Natural killer cell treated with Interleukin-12 subunit alpha and Interleukin-12 subunit beta and Interleukin-15 and Interleukin-18, amount 100 ng/mL, for 72 hours (primary cell): ENCODE measurements around the gene TRIM5. TPM values are rescaled to one million over a fixed set of nuclear protein-coding genes. Genes with fewer than 3 reads are reported as not detected.
"Not testable (repeated sequence)": the region's sequence is repeated elsewhere in the genome, so short reads cannot be mapped to it uniquely, and the experiment has no call there.

Experiments
- ATAC-seq, 2 donors: fragments of 150-1000 bp; cut with Tn5 transposase in 1 of 2; sonication (Bioruptor Pico), chemical (Tn5 transposase) in 1 of 2; 2 replicates each; pipeline ENCODE4 v1.10.0; 2021
- DNase-seq: peaks from one replicate; pipeline ENCODE4 v3.0.0; 2022; ENCODE audit warnings: low spot score
- H3K27ac Mint-ChIP-seq, 2 donors: 1 replicate in 1 of 2; 2 replicates in 1 of 2; pipeline ENCODE4 v1.8.0; 2022; ENCODE audit warnings: mixed read lengths in 2 of 2, mild to moderate bottlenecking in 1 of 2, moderate library complexity in 1 of 2
- H3K27me3 Mint-ChIP-seq, 2 donors: 1 replicate in 1 of 2; 2 replicates in 1 of 2; pipeline ENCODE4 v1.8.0; 2022; ENCODE audit warnings: mixed read lengths in 2 of 2
- H3K36me3 Mint-ChIP-seq: one replicate; pipeline ENCODE4 v1.8.0; 2022; ENCODE audit warnings: mixed read lengths
- H3K4me1 Mint-ChIP-seq, 2 donors: 1 replicate in 1 of 2; 2 replicates in 1 of 2; pipeline ENCODE4 v1.8.0; 2022; ENCODE audit warnings: low read depth in 2 of 2, mixed read lengths in 2 of 2, mild to moderate bottlenecking in 1 of 2
- H3K4me3 Mint-ChIP-seq: one replicate; pipeline ENCODE4 v1.8.0; 2022; ENCODE audit warnings: mixed read lengths
- H3K9me3 Mint-ChIP-seq: 2 replicates; pipeline ENCODE4 v1.8.0; 2022; ENCODE audit warnings: mixed read lengths
- total RNA-seq, 2 donors: library from RNA; stranded (reverse); gene quantifications; one replicate each; pipeline ENCODE4 v1.2.3, GENCODE V29; 2022

TRIM5 gene
- total RNA-seq, 2 donors from 2014 or later, result 12.4 to 16.4 TPM

DNA sequence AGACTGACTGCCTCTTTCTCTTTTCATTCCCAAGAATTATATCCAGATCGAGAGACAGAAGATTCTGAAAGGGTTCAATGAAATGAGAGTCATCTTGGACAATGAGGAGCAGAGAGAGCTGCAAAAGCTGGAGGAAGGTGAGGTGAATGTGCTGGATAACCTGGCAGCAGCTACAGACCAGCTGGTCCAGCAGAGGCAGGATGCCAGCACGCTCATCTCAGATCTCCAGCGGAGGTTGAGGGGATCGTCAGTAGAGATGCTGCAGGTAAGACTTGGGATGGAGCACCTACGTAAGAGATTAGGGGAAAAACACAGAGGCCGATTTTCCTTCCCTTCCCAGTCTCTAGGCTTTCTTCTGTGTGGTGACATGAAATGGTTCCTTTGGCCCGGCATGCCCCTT lies 13.4 kb upstream of the TRIM5 start:
- H3K4me3 Mint-ChIP-seq, result no peak overlapping the region
- DNase-seq (no peak), ATAC-seq (no peak)
- H3K27me3 Mint-ChIP-seq, result no peaks in the 10 kb centered on the region
- H3K27ac Mint-ChIP-seq, result peak overlapping the region; percentile 12
- H3K36me3 Mint-ChIP-seq, result peaks cover 12% of the 10 kb centered on the region
- H3K9me3 Mint-ChIP-seq, result no peaks in the 10 kb centered on the region
- H3K4me1 Mint-ChIP-seq, result peaks cover 44 to 47% of the 10 kb centered on the region in 2 donors

- peaks cover 12% of the 10 kb centered on the region for H3K36me3 Mint-ChIP-seq
- DNase-seq (no peak), ATAC-seq (peak in 1 of 2 donors; percentile 34)
- H3K4me1 Mint-ChIP-seq, result peaks cover 43 to 45% of the 10 kb centered on the region in 2 donors
- no peak overlapping the region for H3K4me3 Mint-ChIP-seq
- no peaks in the 10 kb centered on the region for H3K27me3 Mint-ChIP-seq
- no peaks in the 10 kb centered on the region for H3K9me3 Mint-ChIP-seq
- peak overlapping the region; percentile 58 to 72 for H3K27ac Mint-ChIP-seq
These were observed 11.3 kb upstream of the TRIM5 start for GRCh38 chr11:5696210-5696609.

GRCh38 chr11:5695580-5695979 lies 10.7 kb upstream of the TRIM5 start:
- Mint-ChIP-seq H3K27me3 (no peaks in the 10 kb centered on the region), H3K36me3 (peaks cover 12% of the 10 kb centered on the region), H3K4me1 (peaks cover 41 to 45% of the 10 kb centered on the region in 2 donors), H3K4me3 (no peak overlapping the region), H3K9me3 (no peaks in the 10 kb centered on the region), H3K27ac (peak overlapping the region; percentile 58 to 72)
- ATAC-seq (no peak), DNase-seq (no peak)

GRCh38 chr11:5694642-5695041 lies 9.8 kb upstream of the TRIM5 start:
- H3K9me3 Mint-ChIP-seq, result no peaks in the 10 kb centered on the region
- H3K27me3 Mint-ChIP-seq, result no peaks in the 10 kb centered on the region
- no peak for DNase-seq
- no peak for ATAC-seq
- peaks cover 12% of the 10 kb centered on the region for H3K36me3 Mint-ChIP-seq
- peaks cover 46 to 54% of the 10 kb centered on the region in 2 donors for H3K4me1 Mint-ChIP-seq
- peak overlapping the region; percentile 64 for H3K4me3 Mint-ChIP-seq
- peak overlapping the region; percentile 47 to 72 for H3K27ac Mint-ChIP-seq

DNA sequence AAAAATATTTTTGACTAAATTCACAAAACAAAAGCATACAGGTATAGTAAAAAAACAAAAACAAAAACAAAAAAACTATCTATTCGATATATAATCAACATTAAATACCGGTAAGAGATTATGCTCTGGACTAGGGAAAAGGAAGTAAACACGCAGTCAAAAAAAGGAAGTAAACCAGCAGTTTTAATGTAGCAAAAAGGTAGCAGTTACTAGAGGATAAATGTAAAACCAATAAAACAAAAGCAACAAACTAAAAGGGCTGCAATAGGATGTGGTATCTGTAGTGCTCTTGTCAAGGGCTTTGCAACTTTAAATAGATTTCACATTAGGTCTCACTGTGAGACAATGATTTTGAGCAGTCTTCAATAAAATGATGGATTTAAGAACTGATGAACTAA lies 7.1 kb upstream of the TRIM5 start:
- peaks cover 50 to 72% of the 10 kb centered on the region in 2 donors for H3K4me1 Mint-ChIP-seq

GRCh38 chr11:5691238-5691963 lies 6.5 kb upstream of the TRIM5 start:
- peak overlapping the region; percentile 84 to 91 for H3K27ac Mint-ChIP-seq
- H3K4me1 Mint-ChIP-seq, result peaks cover 48 to 68% of the 10 kb centered on the region in 2 donors
- H3K36me3 Mint-ChIP-seq, result not testable (repeated sequence)

More for the DNA sequence above, 7.1 kb upstream of the TRIM5 start:
- H3K27me3 Mint-ChIP-seq, result no peaks in the 10 kb centered on the region
- peak overlapping the region; percentile 94 for H3K4me3 Mint-ChIP-seq
- peak overlapping the region; percentile 84 to 91 for H3K27ac Mint-ChIP-seq
- peaks cover 9% of the 10 kb centered on the region for H3K36me3 Mint-ChIP-seq
- ATAC-seq, result no peak
- no peaks in the 10 kb centered on the region for H3K9me3 Mint-ChIP-seq
- no peak for DNase-seq

DNA sequence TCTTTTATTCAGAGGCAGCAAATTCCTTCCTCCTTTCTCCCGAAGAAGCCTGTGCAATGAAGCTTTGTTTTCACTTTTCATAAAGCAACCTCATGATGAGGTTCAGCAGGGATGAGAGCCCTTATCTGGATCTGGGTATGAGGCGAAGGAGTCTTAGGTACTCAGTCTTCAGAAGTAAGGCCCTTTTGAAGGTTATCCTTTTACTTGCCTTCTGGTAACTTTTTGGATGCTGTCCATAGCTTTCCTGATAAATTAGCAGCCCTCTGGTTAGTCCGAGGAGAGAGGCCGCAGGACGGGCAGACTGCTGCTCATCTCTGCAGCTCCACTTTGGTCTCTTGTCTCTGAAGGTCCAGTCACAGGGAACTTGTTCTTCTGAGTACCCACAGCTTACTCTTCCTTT lies 5.9 kb upstream of the TRIM5 start:
- Mint-ChIP-seq H3K27ac (peak overlapping the region; percentile 84 to 91), H3K4me1 (peaks cover 46 to 62% of the 10 kb centered on the region in 2 donors), H3K9me3 (no peaks in the 10 kb centered on the region), H3K27me3 (no peaks in the 10 kb centered on the region), H3K4me3 (peak overlapping the region; percentile 94), H3K36me3 (no peaks in the 10 kb centered on the region)
- ATAC-seq (peak; percentile 31 to 40), DNase-seq (no peak)

More at GRCh38 chr11:5691238-5691963, 6.5 kb upstream of the TRIM5 start:
- H3K27me3 Mint-ChIP-seq, H3K9me3 Mint-ChIP-seq, ATAC-seq, DNase-seq: not testable (repeated sequence)
- peak overlapping the region; percentile 94 for H3K4me3 Mint-ChIP-seq

GRCh38 chr11:5690216-5690615 lies 5.3 kb upstream of the TRIM5 start:
- no peak for ATAC-seq

GRCh38 chr11:5689551-5689983 lies 4.7 kb upstream of the TRIM5 start, which contains the start of gene TRIM22:
Gene TRIM22 (plus strand): TSS chr11:5689790. CDS start chr11:5696233, 6,443 bp downstream.
- Mint-ChIP-seq H3K9me3 (no peaks in the 10 kb centered on the region), H3K36me3 (no peaks in the 10 kb centered on the region), H3K27ac (peak within 1 kb of the TSS; percentile 84 to 91), H3K27me3 (no peaks in the 10 kb centered on the region), H3K4me3 (peak within 1 kb of the TSS; percentile 94), H3K4me1 (peaks cover 48 to 61% of the 10 kb centered on the region in 2 donors)
- ATAC-seq (peak; percentile 80 to 85), DNase-seq (peak; percentile 68)

More at GRCh38 chr11:5690216-5690615, 5.3 kb upstream of the TRIM5 start:
- no peaks in the 10 kb centered on the region for H3K36me3 Mint-ChIP-seq
- H3K27ac Mint-ChIP-seq, result peak overlapping the region; percentile 84 to 91
- no peaks in the 10 kb centered on the region for H3K27me3 Mint-ChIP-seq
- DNase-seq, result no peak
- H3K9me3 Mint-ChIP-seq, result no peaks in the 10 kb centered on the region
- peak overlapping the region; percentile 94 for H3K4me3 Mint-ChIP-seq
- H3K4me1 Mint-ChIP-seq, result peaks cover 46 to 61% of the 10 kb centered on the region in 2 donors

DNA sequence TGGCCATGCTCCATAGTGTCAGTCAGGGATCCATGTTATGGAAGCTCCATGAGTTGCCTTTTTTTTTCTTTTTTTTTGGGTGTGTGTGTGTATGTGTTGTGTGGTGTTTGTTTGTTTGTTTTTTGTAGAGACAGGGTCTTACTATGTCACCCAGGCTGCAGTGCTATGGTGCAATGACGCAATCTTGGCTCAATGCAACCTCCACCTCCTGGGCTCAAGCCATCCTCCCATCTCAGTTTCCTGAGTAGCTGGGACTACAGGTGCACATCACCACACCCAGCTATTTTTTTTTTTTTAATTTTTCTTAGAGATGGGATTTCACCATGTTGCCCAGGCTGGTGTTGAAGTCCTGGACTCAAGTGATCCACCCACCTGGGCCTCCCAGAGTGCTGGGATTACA lies 3.6 kb upstream of the TRIM5 start:
- Mint-ChIP-seq H3K27me3 (no peaks in the 10 kb centered on the region), H3K27ac (peak overlapping the region; percentile 84 to 91), H3K4me3 (peak overlapping the region; percentile 41), H3K4me1 (peaks cover 53 to 66% of the 10 kb centered on the region in 2 donors), H3K9me3 (no peaks in the 10 kb centered on the region), H3K36me3 (no peaks in the 10 kb centered on the region)
- no peak for ATAC-seq
- no peak for DNase-seq

- Mint-ChIP-seq H3K4me1 (peaks cover 44 to 58% of the 10 kb centered on the region in 2 donors), H3K27ac (no peak overlapping the region), H3K4me3 (no peak overlapping the region), H3K27me3 (no peaks in the 10 kb centered on the region), H3K9me3 (no peaks in the 10 kb centered on the region), H3K36me3 (no peaks in the 10 kb centered on the region)
- DNase-seq, result no peak
- ATAC-seq, result no peak
These were observed 1.6 kb upstream of the TRIM5 start for GRCh38 chr11:5686426-5686825.

GRCh38 chr11:5684036-5684645 lies 733 bp downstream of the TRIM5 start:
- Mint-ChIP-seq H3K27me3 (no peaks in the 10 kb centered on the region), H3K27ac (peak overlapping the region; percentile 92 to 100), H3K4me1 (peaks cover 34 to 41% of the 10 kb centered on the region in 2 donors), H3K9me3 (no peaks in the 10 kb centered on the region), H3K36me3 (peaks cover 6% of the 10 kb centered on the region), H3K4me3 (peak overlapping the region; percentile 93)
- peak; percentile 1 to 37 for ATAC-seq
- DNase-seq, result no peak

DNA sequence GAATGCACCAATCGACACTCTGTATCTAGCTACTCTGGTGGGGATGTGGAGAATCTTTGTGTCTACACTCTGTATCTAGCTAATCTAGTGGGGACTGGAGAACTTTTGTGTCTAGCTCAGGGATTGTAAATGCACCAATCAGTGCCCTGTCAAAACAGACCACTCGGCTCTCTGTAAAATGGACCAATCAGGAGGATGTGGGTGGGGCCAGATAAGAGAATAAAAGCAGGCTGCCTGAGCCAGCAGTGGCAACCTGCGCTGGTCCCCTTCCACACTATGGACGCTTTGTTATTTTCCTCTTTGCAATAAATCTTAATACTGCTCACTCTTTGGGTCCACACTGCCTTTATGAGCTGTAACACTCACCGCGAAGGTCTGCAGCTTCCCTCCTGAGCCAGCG lies 1.3 kb downstream of the TRIM5 start:
- peaks cover 39 to 41% of the 10 kb centered on the region in 2 donors for H3K4me1 Mint-ChIP-seq
- DNase-seq, ATAC-seq, H3K9me3 Mint-ChIP-seq, H3K27me3 Mint-ChIP-seq: not testable (repeated sequence)
- H3K4me3 Mint-ChIP-seq, result peak overlapping the region; percentile 93
- H3K36me3 Mint-ChIP-seq, result peaks cover 11% of the 10 kb centered on the region
- peak overlapping the region; percentile 92 to 100 for H3K27ac Mint-ChIP-seq

DNA sequence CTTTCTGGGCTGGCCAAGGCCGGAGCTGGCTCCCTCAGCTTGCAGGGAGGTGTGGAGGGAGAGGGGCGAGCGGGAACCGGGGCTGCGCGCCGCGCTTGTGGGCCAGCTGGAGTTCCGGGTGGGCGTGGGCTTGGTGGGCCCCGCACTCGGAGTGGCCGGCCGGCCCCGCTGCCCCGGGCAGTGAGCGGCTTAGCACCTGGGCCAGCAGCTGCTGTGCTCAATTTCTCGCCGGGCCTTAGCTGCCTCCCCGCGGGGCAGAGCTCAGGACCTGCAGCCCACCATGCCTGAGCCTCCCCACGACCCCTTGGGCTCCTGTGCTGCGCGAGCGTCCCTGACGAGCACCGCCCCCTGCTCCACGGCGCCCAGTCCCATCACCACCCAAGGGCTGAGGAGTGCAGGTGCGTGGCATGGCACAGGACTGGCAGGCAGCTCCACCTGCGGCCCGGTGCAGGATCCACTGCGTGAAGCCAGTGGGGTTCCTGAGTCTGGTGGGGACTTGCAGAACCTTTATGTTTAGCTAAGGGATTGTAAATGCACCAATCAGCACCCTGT lies 1.9 kb downstream of the TRIM5 start:
- not testable (repeated sequence) for H3K4me3 Mint-ChIP-seq, DNase-seq, H3K9me3 Mint-ChIP-seq, H3K27me3 Mint-ChIP-seq, ATAC-seq
- H3K27ac Mint-ChIP-seq, result peak overlapping the region in 1 of 2 donors; percentile 92
- peaks cover 17% of the 10 kb centered on the region for H3K36me3 Mint-ChIP-seq
- H3K4me1 Mint-ChIP-seq, result peaks cover 34 to 35% of the 10 kb centered on the region in 2 donors
